SK-N-SH (cell line): ENCODE data around the gene PRRX1. TPM values are rescaled to one million over a fixed set of nuclear protein-coding genes. Genes with fewer than 3 reads are reported as not detected.
A peak's percentile ranks its signal among the peaks of the same experiment; 100 is the strongest.

Experiments
- CTCF ChIA-PET: fragments of 300-600, 350-600 bp; formaldehyde crosslinking; extraction: SDS; loops from one replicate; lab custom pipeline; 2021; lab: Yijun Ruan, JAX
- POLR2A ChIA-PET: fragments of 350-600 bp; sonication (Branson Sonifier 250); formaldehyde crosslinking; extraction: SDS; loops from one replicate; lab custom pipeline; 2020; ENCODE audit warnings: antibody characterized with exemption, inconsistent platforms; lab: Yijun Ruan, JAX
- DNase-seq: peaks from one replicate; pipeline ENCODE4 v3.0.0; 2012
- H2AFZ ChIP-seq: fragments of 200-600 bp; sonication (generic); 2 replicates; pipeline ENCODE4 v1.8.1; 2016; ENCODE audit warnings: antibody characterized with exemption, mild to moderate bottlenecking, low read depth
- H3F3A ChIP-seq: fragments of 200-600 bp; sonication (generic); replicated peaks from 2 replicates; pipeline ENCODE3; 2016; ENCODE audit warnings: antibody characterized with exemption, mild to moderate bottlenecking; ENCODE audit not compliant: insufficient read depth
- H3K27ac ChIP-seq, 2 experiments: fragments of 200-500 bp in 1 of 2; fragments of 200-600 bp in 1 of 2; sonication (Bioruptor generic) in 1 of 2; sonication (generic), shearing (Covaris generic) in 1 of 2; 2 replicates each; pipeline versions ENCODE4 v1.5.1 to v1.6.1; 2014 to 2016; ENCODE audit warnings: low read depth in 2 of 2, inconsistent platforms in 1 of 2, low read length in 1 of 2, mild to moderate bottlenecking in 1 of 2, mixed read lengths in 1 of 2
- H3K27me3 ChIP-seq: fragments of 200-600 bp; sonication (generic), shearing (Covaris generic); 2 replicates; pipeline ENCODE4 v1.6.1; 2016; ENCODE audit warnings: mixed run types; ENCODE audit not compliant: insufficient read depth
- H3K36me3 ChIP-seq, 2 experiments: fragments of 200-500 bp in 1 of 2; fragments of 200-600 bp in 1 of 2; sonication (Bioruptor generic) in 1 of 2; sonication (generic) in 1 of 2; replicated peaks in 1 of 2; 2 replicates each; pipeline versions ENCODE3 to v1.5.1; 2014 to 2016; ENCODE audit warnings: low read length in 1 of 2, mild to moderate bottlenecking in 1 of 2; ENCODE audit not compliant: insufficient read depth in 2 of 2, control insufficient read depth in 1 of 2
- H3K4me1 ChIP-seq, 2 experiments: fragments of 200-500 bp in 1 of 2; fragments of 200-600 bp in 1 of 2; sonication (Bioruptor generic) in 1 of 2; sonication (generic), shearing (Covaris generic) in 1 of 2; 2 replicates each; pipeline versions ENCODE4 v1.5.1 to v1.6.1; 2014 to 2016; ENCODE audit warnings: low read depth in 1 of 2, low read length in 1 of 2, mixed run types in 1 of 2; ENCODE audit not compliant: insufficient read depth in 2 of 2, control insufficient read depth in 1 of 2
- H3K4me2 ChIP-seq: fragments of 200-600 bp; sonication (generic), shearing (Covaris generic); 2 replicates; pipeline ENCODE4 v1.6.1; 2017; ENCODE audit warnings: mixed run types
- H3K4me3 ChIP-seq, 2 experiments: fragments of 200-500 bp in 1 of 2; fragments of 200-600 bp in 1 of 2; sonication (Bioruptor generic) in 1 of 2; sonication (generic), shearing (Covaris generic) in 1 of 2; 2 replicates each; pipeline versions ENCODE4 v1.5.1 to v1.8.1; 2014 to 2016; ENCODE audit warnings: low read depth in 2 of 2, inconsistent platforms in 1 of 2, low read length in 1 of 2, mild to moderate bottlenecking in 1 of 2, mixed read lengths in 1 of 2, moderate library complexity in 1 of 2
- H3K79me2 ChIP-seq: fragments of 200-600 bp; sonication (generic); 2 replicates; pipeline ENCODE4 v1.8.1; 2017; ENCODE audit warnings: mild to moderate bottlenecking; ENCODE audit not compliant: insufficient read depth
- H3K9ac ChIP-seq: fragments of 200-600 bp; sonication (generic); 2 replicates; pipeline ENCODE4 v1.6.1; 2017; ENCODE audit warnings: mixed run types
- H3K9me2 ChIP-seq: fragments of 200-600 bp; sonication (generic); 2 replicates; pipeline ENCODE4 v1.6.1; 2017; ENCODE audit warnings: mixed run types
- H3K9me3 ChIP-seq: fragments of 200-600 bp; sonication (generic); 2 replicates; pipeline ENCODE4 v1.6.1; 2017; ENCODE audit warnings: mixed run types, mild to moderate bottlenecking, moderate library complexity
- H4K20me1 ChIP-seq: fragments of 200-600 bp; sonication (generic); 2 replicates; pipeline ENCODE4 v1.6.1; 2017; ENCODE audit warnings: mild to moderate bottlenecking, mixed run types; ENCODE audit not compliant: insufficient read depth
- CHD2 ChIP-seq: fragments of 150-350 bp; IDR thresholded peaks from 2 replicates; pipeline ENCODE4 v1.6.1; 2018; ENCODE audit warnings: low read length; ENCODE audit not compliant: partially characterized antibody
- CTCF ChIP-seq: fragments of 200-600 bp; sonication (generic); IDR thresholded peaks from 2 replicates; pipeline ENCODE4 v1.6.1; 2017; ENCODE audit warnings: antibody characterized with exemption, mild to moderate bottlenecking, moderate library complexity
- ELF1 ChIP-seq: IDR thresholded peaks from 2 replicates; pipeline ENCODE4 v1.4.0; 2012
- FOSL2 ChIP-seq: IDR thresholded peaks from 2 replicates; pipeline ENCODE4 v1.4.0; 2012; ENCODE audit warnings: low read depth, mild to moderate bottlenecking, moderate library complexity, borderline replicate concordance
- FOXJ3 ChIP-seq: sonication (generic); formaldehyde crosslinking; IDR thresholded peaks from 2 replicates; pipeline ENCODE4 v1.5.1; 2020; ENCODE audit warnings: mild to moderate bottlenecking, missing genetic modification reagents
- FOXM1 ChIP-seq: IDR thresholded peaks from 2 replicates; pipeline ENCODE4 v1.4.0; 2012; ENCODE audit warnings: low read depth, mild to moderate bottlenecking
- GABPA ChIP-seq: IDR thresholded peaks from 2 replicates; pipeline ENCODE4 v1.4.0; 2012; ENCODE audit warnings: low read depth, mild to moderate bottlenecking
- IRF3 ChIP-seq: fragments of 150-350 bp; IDR thresholded peaks from 2 replicates; pipeline ENCODE4 v1.6.1; 2016; ENCODE audit warnings: mild to moderate bottlenecking, low read depth, low read length
- JUND ChIP-seq: IDR thresholded peaks from 2 replicates; pipeline ENCODE4 v1.4.0; 2012
- MAX ChIP-seq: IDR thresholded peaks from 2 replicates; pipeline ENCODE4 v1.4.0; 2012; ENCODE audit warnings: low read depth
- MEF2A ChIP-seq: IDR thresholded peaks from 2 replicates; pipeline ENCODE4 v1.4.0; 2012; ENCODE audit warnings: low read depth, borderline replicate concordance
- MXI1 ChIP-seq: IDR thresholded peaks from 2 replicates; pipeline ENCODE4 v1.6.1; 2012; ENCODE audit warnings: mild to moderate bottlenecking, low read depth, low read length, improper control_type of control experiment
- NFIC ChIP-seq: IDR thresholded peaks from 2 replicates; pipeline ENCODE4 v1.4.0; 2012; ENCODE audit warnings: borderline replicate concordance
- PBX3 ChIP-seq: IDR thresholded peaks from 2 replicates; pipeline ENCODE4; 2012
- RCOR1 ChIP-seq: fragments of 150-350 bp; IDR thresholded peaks from 2 replicates; pipeline ENCODE4 v1.6.1; 2017; ENCODE audit warnings: antibody characterized with exemption, low read length
- RFX5 ChIP-seq: IDR thresholded peaks from 2 replicates; pipeline ENCODE4 v1.6.1; 2012; ENCODE audit warnings: mild to moderate bottlenecking, improper control_type of control experiment, low read length
- RXRA ChIP-seq: IDR thresholded peaks from 2 replicates; pipeline ENCODE4 v1.4.0; 2012; ENCODE audit warnings: low read depth, mild to moderate bottlenecking, borderline replicate concordance
- SIN3A ChIP-seq: IDR thresholded peaks from 2 replicates; pipeline ENCODE4 v1.6.1; 2012; ENCODE audit warnings: low read depth, mild to moderate bottlenecking, low read length, moderate library complexity, borderline replicate concordance
- SMC3 ChIP-seq: IDR thresholded peaks from 2 replicates; pipeline ENCODE4 v1.6.1; 2012; ENCODE audit warnings: low read depth, low read length, improper control_type of control experiment
- TEAD4 ChIP-seq: IDR thresholded peaks from 2 replicates; pipeline ENCODE4 v1.4.0; 2012; ENCODE audit warnings: mild to moderate bottlenecking, borderline replicate concordance; ENCODE audit not compliant: insufficient read depth
- USF1 ChIP-seq: IDR thresholded peaks from 2 replicates; pipeline ENCODE4 v1.4.0; 2012; ENCODE audit warnings: low read depth, borderline replicate concordance
- YY1 ChIP-seq: IDR thresholded peaks from 2 replicates; pipeline ENCODE4 v1.4.0; 2012; ENCODE audit warnings: low read depth, mild to moderate bottlenecking
- WGBS: methylation state at CpG from one replicate; pipeline ENCODE4 v1.1.6; 2017; ENCODE audit warnings: low lambda C conversion rate; 5-methylcytosine and 5-hydroxymethylcytosine counted together
- polyA plus RNA-seq, 3 experiments: library from polyadenylated mRNA; depleted of rRNA; stranded (reverse); fragments of >200 nt; gene quantifications; 2 replicates each; pipeline ENCODE4 v1.2.3, GENCODE V29; 2012

Gene PRRX1
- polyA plus RNA-seq, 1 of the 3 experiments (the other 2 are of a cell fraction), result 356 TPM

GRCh38 chr1:170697316-170697715, 33.4 kb downstream of the PRRX1 start:
- Histone ChIP-seq H3K4me2 (no peak overlapping the region), H3K9me2 (no peaks in the 10 kb centered on the region), H3K27me3 (no peaks in the 10 kb centered on the region), H3K9me3 (no peaks in the 10 kb centered on the region), H4K20me1 (no peaks in the 10 kb centered on the region; the same call in 1 of the 2 replicates), H3K79me2 (peaks cover 98% of the 10 kb centered on the region), H3K9ac (peak overlapping the region; percentile 15; the same call in 1 of the 2 replicates), H3F3A (peaks cover 86% of the 10 kb centered on the region), H3K4me1 (peaks cover 40 to 82% of the 10 kb centered on the region in 2 experiments), H3K4me3 (no peak overlapping the region), H3K36me3 (peaks cover 11 to 50% of the 10 kb centered on the region in 2 experiments), H2AFZ (no peak overlapping the region), H3K27ac (peak overlapping the region; percentile 90 to 99; a peak in 3 of 4 replicates)
- POLR2A ChIA-PET, result no interaction called here
- DNase-seq, result no peak
- TF ChIP-seq MEF2A (no peak), YY1 (no peak), ELF1 (no peak), FOXJ3 (no peak), FOXM1 (no peak)
- CTCF ChIA-PET, result interaction anchor here (1.0 to 1.3 kb wide), 2 partner anchors 15 to 25 kb away, joined by 3 to 4 read pairs; no protein-coding TSS in a partner anchor

GRCh38 chr1:170698301-170699275, 34.7 kb downstream of the PRRX1 start:
- Histone ChIP-seq H3K27ac (peak overlapping the region; percentile 81 to 99), H3K79me2 (peaks cover 98% of the 10 kb centered on the region), H3F3A (peaks cover 88% of the 10 kb centered on the region), H3K4me1 (peaks cover 39 to 79% of the 10 kb centered on the region in 2 experiments), H3K9me2 (no peaks in the 10 kb centered on the region), H2AFZ (no peak overlapping the region), H3K9me3 (no peaks in the 10 kb centered on the region), H3K4me3 (peak overlapping the region in 1 of 2 experiments; percentile 5; a peak in 1 of 4 replicates), H3K27me3 (no peaks in the 10 kb centered on the region), H3K4me2 (peak overlapping the region; percentile 50), H3K9ac (peak overlapping the region; percentile 59), H4K20me1 (no peaks in the 10 kb centered on the region; the same call in 1 of the 2 replicates), H3K36me3 (peaks cover 15 to 53% of the 10 kb centered on the region in 2 experiments)
- ChIA-PET CTCF (interaction anchor here (1.1 to 1.8 kb wide), 2 partner anchors 9 to 21 kb away, joined by 3 to 8 read pairs; no protein-coding TSS in a partner anchor), POLR2A (no interaction called here)
- no peak for DNase-seq
- WGBS, result 23% methylated on average over 11 of the region's 11 CpGs
- TF ChIP-seq MAX, result peak; percentile 47; the same call in 1 of the 2 replicates
- TF ChIP-seq NFIC, result peak; percentile 95
- peak; percentile 95 for TF ChIP-seq FOXM1
- no peak for TF ChIP-seq CTCF
- TF ChIP-seq JUND, result peak; percentile 73
- no peak for TF ChIP-seq RFX5
- peak; percentile 59 for TF ChIP-seq FOSL2
- no peak for TF ChIP-seq RCOR1
- no peak for TF ChIP-seq CHD2
- no peak; the same call in 1 of the 2 replicates for TF ChIP-seq SMC3
- TF ChIP-seq MXI1, result no peak
- TF ChIP-seq SIN3A, result peak; percentile 77; the same call in 1 of the 2 replicates
- TF ChIP-seq GABPA, result no peak
- peak; percentile 64 for TF ChIP-seq RXRA
- no peak for TF ChIP-seq USF1
- no peak for TF ChIP-seq ELF1
- peak; percentile 89 for TF ChIP-seq TEAD4
- TF ChIP-seq IRF3, result no peak
- peak; percentile 98 for TF ChIP-seq PBX3
